Stimulated activated naive CD8-positive, alpha-beta T cell treated with anti-CD3 and anti-CD28 coated beads, Interleukin-15, Interleukin-2, amounts not matched to agents 100 ng/mL and 50 ng/mL, for 24 hours (primary cell): ENCODE results near the gene GLIS1.

ENCODE experiments used
- H3K27ac Mint-ChIP-seq: one replicate; pipeline ENCODE4 v1.8.0; 2021; ENCODE audit warnings: mild to moderate bottlenecking, mixed read lengths
- H3K27me3 Mint-ChIP-seq: one replicate; pipeline ENCODE4 v1.8.0; 2021; ENCODE audit warnings: mixed read lengths
- H3K36me3 Mint-ChIP-seq: one replicate; pipeline ENCODE4 v1.8.0; 2021; ENCODE audit warnings: low read depth, mixed read lengths
- H3K4me1 Mint-ChIP-seq: one replicate; pipeline ENCODE4 v1.8.0; 2021; ENCODE audit warnings: low read depth, mixed read lengths
- H3K4me3 Mint-ChIP-seq: one replicate; pipeline ENCODE4 v1.8.0; 2021; ENCODE audit warnings: mild to moderate bottlenecking, mixed read lengths
- H3K9me3 Mint-ChIP-seq: one replicate; pipeline ENCODE4 v1.8.0; 2021; ENCODE audit warnings: mixed read lengths

GLIS1 gene

DNA sequence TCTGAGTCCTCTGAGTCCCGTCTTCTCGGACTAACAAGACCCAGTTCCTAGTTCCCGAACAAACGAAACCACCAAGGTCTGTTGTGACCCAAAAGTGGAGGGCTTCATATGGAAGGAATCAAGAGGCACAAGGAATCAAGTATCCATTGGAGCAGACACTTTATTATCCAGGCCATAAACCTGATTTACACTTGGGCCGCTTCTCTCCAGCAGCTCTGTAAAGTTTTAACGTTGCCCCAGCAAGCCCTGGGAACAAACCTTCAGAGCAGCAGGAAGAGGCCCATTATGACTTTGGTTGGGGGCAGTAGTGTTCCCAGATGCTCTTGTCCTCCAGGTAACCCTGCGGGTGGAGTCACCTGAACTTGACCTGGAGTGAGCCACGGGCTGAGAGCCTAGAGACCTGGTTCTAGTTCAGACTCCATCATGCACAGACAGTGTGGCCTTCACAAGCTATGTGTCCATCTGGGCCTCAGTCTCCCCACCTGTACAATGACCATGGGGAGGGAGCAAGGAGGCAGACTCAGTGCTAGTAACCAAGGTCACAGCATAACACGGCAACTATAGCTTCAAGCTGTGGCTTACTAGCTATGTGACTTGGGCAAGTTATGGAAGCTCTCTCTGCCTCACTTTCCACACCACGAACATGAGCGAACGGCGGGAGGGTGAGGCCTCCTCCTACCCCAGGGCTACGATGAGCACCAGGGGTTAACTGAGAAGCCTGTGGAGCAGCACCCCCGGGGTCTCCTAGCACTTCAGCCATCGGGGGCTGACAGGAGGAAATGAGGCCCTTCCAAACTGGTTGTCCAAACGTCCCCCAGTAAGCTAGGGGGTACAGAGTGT, 95.7 kb downstream of the GLIS1 start:
- H3K4me3 Mint-ChIP-seq: no peak overlapping the region
- H3K9me3 Mint-ChIP-seq: no peaks in the 10 kb centered on the region
- no peaks in the 10 kb centered on the region for H3K36me3 Mint-ChIP-seq
- H3K4me1 Mint-ChIP-seq: no peaks in the 10 kb centered on the region
- H3K27me3 Mint-ChIP-seq: peaks cover 8% of the 10 kb centered on the region
- H3K27ac Mint-ChIP-seq: no peak overlapping the region

DNA sequence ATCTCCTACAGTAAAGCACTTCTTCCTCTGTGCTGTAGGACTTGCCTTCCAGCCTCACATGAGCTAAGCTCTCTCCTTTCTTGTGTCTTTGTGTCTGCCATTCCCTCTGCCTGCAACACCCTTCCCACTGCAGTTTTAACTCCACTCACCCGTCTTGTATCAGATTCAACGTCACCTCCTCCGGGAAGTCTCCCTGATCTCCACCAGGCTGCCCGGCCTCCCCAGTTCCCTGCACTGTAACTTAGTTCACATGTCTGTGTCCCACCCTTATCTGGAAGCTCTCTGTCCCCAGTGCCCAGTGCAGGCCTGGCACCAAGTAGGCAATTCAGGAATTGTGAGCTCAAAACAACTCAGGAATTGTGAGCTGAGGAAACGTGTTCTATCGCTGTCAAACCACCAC, 96.4 kb downstream of the GLIS1 start:
- Mint-ChIP-seq H3K27me3 (peaks cover 8% of the 10 kb centered on the region), H3K4me3 (no peak overlapping the region), H3K4me1 (no peaks in the 10 kb centered on the region), H3K9me3 (no peaks in the 10 kb centered on the region), H3K36me3 (no peaks in the 10 kb centered on the region), H3K27ac (no peak overlapping the region)

DNA sequence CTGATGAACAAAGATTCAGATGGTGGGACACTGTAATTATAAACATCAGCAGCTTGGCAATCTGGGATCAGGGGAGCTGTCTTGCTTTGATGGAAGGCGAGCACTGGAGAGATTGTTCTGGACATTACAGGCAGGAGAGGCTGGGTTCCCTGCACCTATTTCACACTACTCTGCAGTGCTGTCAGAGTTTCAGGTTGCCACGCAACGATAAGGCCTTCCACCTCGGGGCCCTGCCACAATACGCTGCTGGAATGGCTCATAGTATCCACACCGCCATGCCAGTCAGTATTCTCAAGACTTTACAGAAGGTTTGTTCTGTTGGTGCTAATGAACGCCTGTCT, 96.8 kb downstream of the GLIS1 start:
- Mint-ChIP-seq H3K36me3 (no peaks in the 10 kb centered on the region), H3K27me3 (peaks cover 4% of the 10 kb centered on the region), H3K9me3 (no peaks in the 10 kb centered on the region), H3K4me1 (no peaks in the 10 kb centered on the region), H3K4me3 (no peak overlapping the region), H3K27ac (no peak overlapping the region)

GRCh38 chr1:53641481-53642214, 97.3 kb downstream of the GLIS1 start:
- Mint-ChIP-seq H3K4me1 (no peaks in the 10 kb centered on the region), H3K9me3 (no peaks in the 10 kb centered on the region), H3K27me3 (peaks cover 4% of the 10 kb centered on the region), H3K36me3 (no peaks in the 10 kb centered on the region), H3K4me3 (no peak overlapping the region), H3K27ac (no peak overlapping the region)

DNA sequence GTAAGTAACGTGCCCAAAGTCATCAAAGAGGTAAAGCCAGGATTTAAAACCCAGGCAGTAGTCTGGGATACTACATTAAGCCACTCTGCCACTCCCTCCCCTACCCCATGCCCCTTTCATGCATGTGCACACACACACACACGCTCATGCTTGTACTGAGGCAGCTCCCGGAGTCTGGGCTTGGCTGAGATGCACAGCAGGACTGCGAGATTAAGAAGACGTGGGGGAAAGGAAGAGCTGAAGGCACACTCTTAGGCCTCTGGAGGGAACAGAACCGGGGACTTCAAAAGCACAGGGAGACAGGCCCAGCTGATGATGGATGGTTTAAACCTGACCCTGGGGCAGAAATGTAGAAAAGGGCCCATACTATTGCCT, 98.3 kb downstream of the GLIS1 start:
- no peak overlapping the region for H3K27ac Mint-ChIP-seq
- no peak overlapping the region for H3K4me3 Mint-ChIP-seq
- no peaks in the 10 kb centered on the region for H3K9me3 Mint-ChIP-seq
- H3K36me3 Mint-ChIP-seq: no peaks in the 10 kb centered on the region
- no peaks in the 10 kb centered on the region for H3K4me1 Mint-ChIP-seq
- H3K27me3 Mint-ChIP-seq: no peaks in the 10 kb centered on the region

GRCh38 chr1:53639996-53640700, 98.8 kb downstream of the GLIS1 start:
- no peaks in the 10 kb centered on the region for H3K27me3 Mint-ChIP-seq
- no peak overlapping the region for H3K27ac Mint-ChIP-seq
- no peaks in the 10 kb centered on the region for H3K9me3 Mint-ChIP-seq
- H3K4me1 Mint-ChIP-seq: no peaks in the 10 kb centered on the region
- no peaks in the 10 kb centered on the region for H3K36me3 Mint-ChIP-seq
- no peak overlapping the region for H3K4me3 Mint-ChIP-seq

- no peak overlapping the region for H3K27ac Mint-ChIP-seq
- H3K4me3 Mint-ChIP-seq: no peak overlapping the region
- no peaks in the 10 kb centered on the region for H3K36me3 Mint-ChIP-seq
- no peaks in the 10 kb centered on the region for H3K9me3 Mint-ChIP-seq
- no peaks in the 10 kb centered on the region for H3K4me1 Mint-ChIP-seq
- H3K27me3 Mint-ChIP-seq: no peaks in the 10 kb centered on the region
Measured at GRCh38 chr1:53639251-53639763, 99.7 kb downstream of the GLIS1 start.

GRCh38 chr1:53638360-53639035, 100.5 kb downstream of the GLIS1 start:
- Mint-ChIP-seq H3K4me1 (no peaks in the 10 kb centered on the region), H3K9me3 (no peaks in the 10 kb centered on the region), H3K4me3 (no peak overlapping the region), H3K27me3 (no peaks in the 10 kb centered on the region), H3K36me3 (no peaks in the 10 kb centered on the region), H3K27ac (no peak overlapping the region)

DNA sequence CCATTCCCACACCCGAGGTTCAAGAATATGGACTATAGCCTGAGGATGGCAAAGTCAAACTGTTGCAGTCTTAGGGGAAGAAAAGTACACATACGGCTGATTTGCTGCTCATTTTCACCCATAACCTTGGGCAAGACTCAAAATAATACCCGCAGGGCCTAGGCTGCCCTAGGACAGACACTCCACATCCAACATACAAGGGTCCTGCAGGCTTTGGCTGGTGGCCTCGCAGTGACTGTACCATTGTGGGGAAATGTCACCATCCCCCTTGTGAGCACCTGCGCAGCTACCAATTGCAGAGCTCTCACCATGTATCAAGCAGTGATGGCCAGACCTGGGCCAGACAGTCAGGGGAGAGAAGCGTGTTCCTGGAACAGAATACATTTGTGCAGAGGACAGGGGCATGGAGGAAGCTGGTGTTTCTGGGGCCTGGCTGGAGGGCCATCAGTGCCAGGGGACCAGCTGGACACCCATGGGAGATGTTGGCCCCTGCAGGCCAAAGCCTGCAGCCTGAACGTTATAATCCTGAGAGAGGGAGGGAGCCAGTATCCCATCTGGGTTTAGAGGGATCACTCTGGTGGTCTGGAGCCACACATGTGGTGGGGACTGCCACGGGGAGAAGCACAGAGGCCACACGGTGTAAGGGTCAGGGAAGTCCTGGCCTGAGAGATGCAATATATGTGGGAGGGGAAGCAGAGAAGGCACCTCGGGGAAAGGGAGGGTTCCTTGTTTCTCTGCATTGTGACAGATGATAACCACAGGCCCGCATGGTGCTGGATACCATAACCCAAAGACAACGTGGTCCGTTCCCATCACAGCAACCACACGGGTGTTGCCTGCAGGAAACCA, 101.2 kb downstream of the GLIS1 start:
- H3K9me3 Mint-ChIP-seq: no peaks in the 10 kb centered on the region
- H3K4me1 Mint-ChIP-seq: no peaks in the 10 kb centered on the region
- H3K27me3 Mint-ChIP-seq: no peaks in the 10 kb centered on the region
- no peak overlapping the region for H3K4me3 Mint-ChIP-seq
- no peak overlapping the region for H3K27ac Mint-ChIP-seq
- H3K36me3 Mint-ChIP-seq: no peaks in the 10 kb centered on the region

DNA sequence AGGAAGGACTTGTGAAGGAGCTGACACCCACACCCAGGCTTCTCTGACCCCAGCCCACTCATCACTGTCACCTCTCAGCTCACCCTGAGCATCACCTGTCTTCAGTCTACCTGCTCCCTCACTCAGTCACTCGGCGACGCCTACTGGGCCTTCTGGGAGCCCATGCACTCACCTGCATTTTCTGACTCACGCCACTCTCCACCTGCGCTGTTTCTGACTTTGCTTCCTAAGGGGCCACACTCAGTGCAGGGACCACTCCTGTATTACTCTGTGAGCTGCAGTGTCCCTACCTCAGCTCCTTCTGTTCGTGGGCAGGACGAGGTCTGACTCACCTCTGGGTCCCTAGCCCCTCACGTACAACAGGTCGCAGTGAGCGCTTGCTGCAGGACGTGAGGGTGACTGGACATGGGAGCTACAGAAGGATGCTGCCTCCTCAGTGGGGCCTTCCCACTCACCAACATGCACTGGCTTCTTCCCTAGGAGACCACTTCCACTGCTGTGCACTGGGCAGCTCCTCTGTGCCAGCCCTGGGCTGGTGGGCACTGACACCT, 102.3 kb downstream of the GLIS1 start:
- Mint-ChIP-seq H3K4me1 (no peaks in the 10 kb centered on the region), H3K27ac (no peak overlapping the region), H3K4me3 (no peak overlapping the region), H3K36me3 (no peaks in the 10 kb centered on the region), H3K27me3 (no peaks in the 10 kb centered on the region), H3K9me3 (no peaks in the 10 kb centered on the region)

GRCh38 chr1:53634571-53634979, 104.4 kb downstream of the GLIS1 start:
- Mint-ChIP-seq H3K9me3 (no peaks in the 10 kb centered on the region), H3K4me3 (no peak overlapping the region), H3K36me3 (no peaks in the 10 kb centered on the region), H3K4me1 (no peaks in the 10 kb centered on the region), H3K27me3 (no peaks in the 10 kb centered on the region), H3K27ac (no peak overlapping the region)

DNA sequence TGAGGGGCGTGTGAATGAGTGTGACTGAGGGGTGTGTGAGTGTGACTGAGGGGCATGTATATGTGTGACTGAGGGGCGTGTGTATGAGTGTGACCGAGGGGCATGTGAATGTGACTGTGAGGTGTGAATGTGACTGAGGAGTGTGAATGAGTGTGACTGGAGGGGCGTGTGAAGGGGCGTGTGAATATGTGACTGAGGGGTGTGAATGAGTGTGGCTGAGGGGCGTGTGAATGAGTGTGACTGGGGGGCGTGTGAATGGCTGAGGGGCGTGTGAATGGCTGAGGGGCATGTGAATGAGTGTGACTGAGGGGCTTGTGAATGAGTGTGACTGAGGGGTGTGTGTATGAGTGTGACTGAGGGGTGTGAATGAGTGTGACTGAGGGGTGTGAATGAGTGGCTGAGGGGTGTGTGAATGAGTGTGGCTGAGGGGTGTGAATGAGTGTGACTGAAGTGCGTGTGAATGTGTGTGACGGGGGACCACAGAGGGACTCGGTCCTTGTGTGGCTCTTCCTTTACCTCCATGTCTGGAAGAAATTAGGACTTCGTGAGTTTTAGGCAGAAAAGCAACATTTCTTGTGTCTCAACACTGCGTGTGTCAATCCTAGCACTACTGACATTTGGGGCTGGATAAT, 105.8 kb downstream of the GLIS1 start:
- H3K4me1 Mint-ChIP-seq: no peaks in the 10 kb centered on the region
- no peak overlapping the region for H3K27ac Mint-ChIP-seq
- no peaks in the 10 kb centered on the region for H3K9me3 Mint-ChIP-seq
- no peaks in the 10 kb centered on the region for H3K27me3 Mint-ChIP-seq
- no peak overlapping the region for H3K4me3 Mint-ChIP-seq
- no peaks in the 10 kb centered on the region for H3K36me3 Mint-ChIP-seq

DNA sequence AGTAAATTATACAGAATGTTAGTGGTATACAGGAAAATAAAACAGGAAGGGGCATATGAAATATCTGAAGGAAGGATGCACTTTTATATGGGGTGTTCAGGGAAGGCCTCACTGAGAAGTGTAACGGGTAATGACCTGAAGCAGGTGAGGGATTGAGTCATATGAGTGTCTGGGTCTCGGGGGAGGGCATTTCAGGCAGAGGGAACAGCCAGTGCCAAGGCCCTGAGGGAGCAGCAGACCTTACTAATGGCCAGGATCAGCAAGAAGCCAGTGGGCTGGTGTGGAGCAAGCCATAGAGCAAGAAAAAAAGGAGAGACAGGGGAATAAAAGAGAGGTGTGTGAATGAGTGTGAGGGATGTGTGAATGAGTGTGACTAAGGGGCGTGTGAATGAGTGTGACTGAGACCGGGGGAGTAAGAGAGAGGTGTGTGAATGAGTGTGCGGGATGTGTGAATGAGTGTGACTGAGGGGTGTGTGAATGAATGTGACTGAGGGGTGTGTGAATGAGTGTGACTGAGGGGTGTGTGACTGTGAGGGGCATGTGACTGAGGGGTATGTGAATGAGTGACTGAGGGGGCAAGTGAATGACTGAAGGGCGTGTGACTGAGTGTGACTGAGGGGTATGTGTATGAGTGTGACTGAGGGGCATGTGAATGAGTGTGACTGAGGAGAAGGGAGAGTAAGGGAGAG, 107.2 kb downstream of the GLIS1 start:
- Mint-ChIP-seq H3K36me3 (no peaks in the 10 kb centered on the region), H3K27me3 (no peaks in the 10 kb centered on the region), H3K9me3 (no peaks in the 10 kb centered on the region), H3K4me1 (no peaks in the 10 kb centered on the region), H3K27ac (no peak overlapping the region), H3K4me3 (no peak overlapping the region)
